ENCODE data around the gene IFNL1. TPM values are rescaled to one million over a fixed set of nuclear protein-coding genes. Genes with fewer than 3 reads are reported as not detected.

IFNL1 gene
- total and polyA plus RNA-seq, 2 donors (not counting 1 experiment from before 2014, with no cell fraction given): not detected

DNA sequence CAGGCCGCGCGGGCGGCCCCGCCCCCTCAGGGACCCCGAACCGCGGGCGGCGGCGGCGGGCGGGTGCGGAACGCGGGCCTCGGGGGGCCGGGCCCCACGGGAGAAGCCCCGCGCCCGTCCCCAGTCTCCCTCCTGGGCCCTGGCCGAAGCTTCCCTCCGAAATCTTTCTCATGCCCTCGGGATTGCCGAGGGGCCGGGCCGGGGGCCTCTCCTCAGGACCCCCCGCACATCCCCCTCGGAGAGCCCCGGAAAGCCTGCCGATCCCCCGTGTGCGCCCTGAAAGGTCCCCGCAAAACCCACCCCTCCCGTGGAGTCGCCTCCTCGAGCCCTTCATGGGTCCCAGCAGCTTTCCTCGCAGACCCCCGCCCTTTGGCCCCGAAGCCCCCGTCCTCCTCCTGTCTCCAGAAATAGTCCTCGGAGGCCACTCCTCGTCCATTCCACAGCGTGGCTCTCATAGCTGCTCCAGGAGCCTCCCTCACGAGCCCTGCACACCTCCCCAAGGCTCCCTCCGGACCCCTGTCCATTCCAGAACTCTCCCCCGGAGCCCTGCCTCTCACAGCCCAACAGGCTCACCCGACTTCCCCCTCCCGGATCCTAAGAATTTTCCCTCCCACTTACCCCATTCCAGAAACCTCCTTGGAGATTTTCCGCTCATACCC lies 46.6 kb downstream of the IFNL1 start:
- Histone ChIP-seq H2AFZ (ENCODE audit: insufficient read depth, low read depth, low read length, poor library complexity, severe bottlenecking) (no peak overlapping the region), H3K79me2 (ENCODE audit: control insufficient read depth, insufficient read depth, low read length) (peaks cover 65% of the 10 kb centered on the region), H4K20me1 (ENCODE audit: control insufficient read depth, insufficient read depth, low read length, poor library complexity, severe bottlenecking) (peaks cover 19% of the 10 kb centered on the region), H3K27ac (ENCODE audit: low read length in 2 of 2) (peak overlapping the region; percentile 49 to 86), H3K4me2 (replicated peaks; ENCODE audit: low read depth, low read length, poor library complexity, severe bottlenecking) (peak overlapping the region; percentile 96), H3K27me3 (replicated peaks in 1 of 4; ENCODE audit: control extremely low read depth in 1 of 4, control insufficient read depth in 3 of 4, insufficient read depth in 4 of 4, low read length in 3 of 4) (no peaks in the 10 kb centered on the region), H3K9me3 (ENCODE audit: control extremely low read depth in 1 of 3, control insufficient read depth in 2 of 3, insufficient read depth in 1 of 3, low read length in 2 of 3) (no peaks in the 10 kb centered on the region), H3K4me1 (ENCODE audit: control insufficient read depth in 2 of 2, insufficient read depth in 2 of 2, low read length in 2 of 2) (peaks cover 24 to 39% of the 10 kb centered on the region in 2 donors), H3K36me3 (replicated peaks in 1 of 2; ENCODE audit: control extremely low read depth in 1 of 2, control insufficient read depth in 1 of 2, extremely low read depth in 1 of 2, insufficient read depth in 2 of 2, low read length in 1 of 2) (peaks cover 0 to 24% of the 10 kb centered on the region in 2 experiments), H3K4me3 (ENCODE audit: control extremely low read depth in 1 of 5, extremely low read depth in 1 of 5, insufficient read depth in 1 of 5, low read depth in 2 of 5, low read length in 4 of 5) (peak overlapping the region; percentile 27 to 79 (median 75)), H3K9ac (ENCODE audit: low read length) (peak overlapping the region; percentile 86)
- ChIA-PET POLR2A (interaction anchor here (0.6 to 1.9 kb wide), 11 partner anchors 19 to 306 kb away, joined by 3 to 10 read pairs (median 4); partner anchors contain the start of genes MED29, PAF1, PLEKHG2 and RPS16), CTCF (interaction anchor here (0.6 to 1.4 kb wide), 8 partner anchors 21 to 1028 kb away, joined by 3 to 9 read pairs (median 4); partner anchors contain the start of genes FAM98C, MED29, PAF1 and PLEKHG2)
- H3K27me3 Mint-ChIP-seq: no peaks in the 10 kb centered on the region
- H3K27ac Mint-ChIP-seq: peak overlapping the region; percentile 73
- peaks cover 64% of the 10 kb centered on the region for H3K4me1 Mint-ChIP-seq
- ATAC-seq (ENCODE audit: low read depth): no peak
- 4% methylated on average over 51 of the region's 51 CpGs for WGBS (ENCODE audit: insufficient coverage)
- no peak for TF ChIP-seq EZH2 (IDR thresholded peaks at IDR 0.05; ENCODE audit: borderline replicate concordance, insufficient read depth, low read depth, low read length, poor library complexity, severe bottlenecking)
- TF ChIP-seq, protein P1, sequence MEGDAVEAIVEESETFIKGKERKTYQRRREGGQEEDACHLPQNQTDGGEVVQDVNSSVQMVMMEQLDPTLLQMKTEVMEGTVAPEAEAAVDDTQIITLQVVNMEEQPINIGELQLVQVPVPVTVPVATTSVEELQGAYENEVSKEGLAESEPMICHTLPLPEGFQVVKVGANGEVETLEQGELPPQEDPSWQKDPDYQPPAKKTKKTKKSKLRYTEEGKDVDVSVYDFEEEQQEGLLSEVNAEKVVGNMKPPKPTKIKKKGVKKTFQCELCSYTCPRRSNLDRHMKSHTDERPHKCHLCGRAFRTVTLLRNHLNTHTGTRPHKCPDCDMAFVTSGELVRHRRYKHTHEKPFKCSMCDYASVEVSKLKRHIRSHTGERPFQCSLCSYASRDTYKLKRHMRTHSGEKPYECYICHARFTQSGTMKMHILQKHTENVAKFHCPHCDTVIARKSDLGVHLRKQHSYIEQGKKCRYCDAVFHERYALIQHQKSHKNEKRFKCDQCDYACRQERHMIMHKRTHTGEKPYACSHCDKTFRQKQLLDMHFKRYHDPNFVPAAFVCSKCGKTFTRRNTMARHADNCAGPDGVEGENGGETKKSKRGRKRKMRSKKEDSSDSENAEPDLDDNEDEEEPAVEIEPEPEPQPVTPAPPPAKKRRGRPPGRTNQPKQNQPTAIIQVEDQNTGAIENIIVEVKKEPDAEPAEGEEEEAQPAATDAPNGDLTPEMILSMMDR (IDR thresholded peaks at IDR 0.05): no peak
- H3K4me3 Mint-ChIP-seq: peak overlapping the region; percentile 74
- DNase-seq: no peak
- H3K9me3 Mint-ChIP-seq (ENCODE audit: insufficient read depth): no peaks in the 10 kb centered on the region
- intact Hi-C loops (cut with micrococcal nuclease): loop anchor here (1.0 to 5.0 kb wide), 4 partner anchors 49 to 1920 kb away; partner anchors contain the start of genes EID2B, HNRNPUL1, MED29 and PAF1

DNA sequence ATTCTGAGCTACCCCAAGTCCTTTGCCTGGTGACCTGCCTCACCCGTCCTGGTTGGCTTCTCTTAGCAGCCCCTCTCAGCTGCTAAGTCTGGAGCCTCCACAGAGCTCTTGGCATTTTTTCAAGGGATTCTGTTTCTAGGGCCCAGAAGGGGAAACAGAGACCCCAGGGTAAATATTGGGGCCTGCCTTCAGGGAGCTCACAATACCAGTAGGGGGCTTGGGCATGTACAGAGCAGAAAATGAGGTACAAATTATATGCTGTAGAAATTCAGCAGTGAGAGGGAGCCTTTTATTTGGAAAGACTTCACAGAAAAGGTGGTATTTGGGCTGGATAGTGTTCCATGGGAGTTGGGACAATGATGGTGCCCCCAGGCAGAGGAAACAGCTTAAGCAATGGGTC lies 49.7 kb downstream of the IFNL1 start:
- DNase-seq (no peak), ATAC-seq (ENCODE audit: low read depth) (no peak)
- Histone ChIP-seq H3K27me3 (replicated peaks in 1 of 4; ENCODE audit: control extremely low read depth in 1 of 4, control insufficient read depth in 3 of 4, insufficient read depth in 4 of 4, low read length in 3 of 4) (no peaks in the 10 kb centered on the region), H3K9me3 (ENCODE audit: control extremely low read depth in 1 of 3, control insufficient read depth in 2 of 3, insufficient read depth in 1 of 3, low read length in 2 of 3) (no peaks in the 10 kb centered on the region), H3K27ac (ENCODE audit: low read length in 2 of 2) (no peak overlapping the region), H3K4me1 (ENCODE audit: control insufficient read depth in 2 of 2, insufficient read depth in 2 of 2, low read length in 2 of 2) (peaks cover 14 to 27% of the 10 kb centered on the region in 2 donors), H3K9ac (ENCODE audit: low read length) (no peak overlapping the region), H2AFZ (ENCODE audit: insufficient read depth, low read depth, low read length, poor library complexity, severe bottlenecking) (no peak overlapping the region), H4K20me1 (ENCODE audit: control insufficient read depth, insufficient read depth, low read length, poor library complexity, severe bottlenecking) (peaks cover 28% of the 10 kb centered on the region), H3K36me3 (replicated peaks in 1 of 2; ENCODE audit: control extremely low read depth in 1 of 2, control insufficient read depth in 1 of 2, extremely low read depth in 1 of 2, insufficient read depth in 2 of 2, low read length in 1 of 2) (peaks cover 0 to 38% of the 10 kb centered on the region in 2 experiments), H3K79me2 (ENCODE audit: control insufficient read depth, insufficient read depth, low read length) (peaks cover 65% of the 10 kb centered on the region), H3K4me3 (ENCODE audit: control extremely low read depth in 1 of 5, extremely low read depth in 1 of 5, insufficient read depth in 1 of 5, low read depth in 2 of 5, low read length in 4 of 5) (no peak overlapping the region), H3K4me2 (replicated peaks; ENCODE audit: low read depth, low read length, poor library complexity, severe bottlenecking) (no peak overlapping the region)
- Mint-ChIP-seq H3K27ac (no peak overlapping the region), H3K4me1 (peaks cover 58% of the 10 kb centered on the region), H3K27me3 (no peaks in the 10 kb centered on the region), H3K9me3 (ENCODE audit: insufficient read depth) (no peaks in the 10 kb centered on the region), H3K4me3 (no peak overlapping the region)
- WGBS (ENCODE audit: insufficient coverage): 91% methylated on average over 1 of the region's 1 CpG
- ChIA-PET POLR2A (interaction anchor here (1.4 kb wide), 1 partner anchor 45 kb away, joined by 3 read pairs; the partner anchor contains the start of gene PAF1), CTCF (interaction anchor here (0.6 to 0.7 kb wide), 2 partner anchors 20 to 129 kb away, joined by 3 read pairs; no protein-coding TSS in a partner anchor)
- TF ChIP-seq EZH2 (IDR thresholded peaks at IDR 0.05; ENCODE audit: borderline replicate concordance, insufficient read depth, low read depth, low read length, poor library complexity, severe bottlenecking): no peak
- TF ChIP-seq, protein P1 (IDR thresholded peaks at IDR 0.05): no peak
- intact Hi-C loops (cut with micrococcal nuclease): no loop called here

Measured in B cell (primary cell).